ENCODE results near the gene UTRN.

UTRN gene

GRCh38 chr6:144264270-144265060 is 20.7 kb upstream of the UTRN start:
- DNase-seq (ENCODE audit: low read depth, low spot score), result peak; percentile 74
- H3K4me3 ChIP-seq (ENCODE audit: low read depth, low read length), result no peak overlapping the region; the same call in 1 of the 2 replicates
- TF ChIP-seq CTCF (IDR thresholded peaks at IDR 0.05; ENCODE audit: insufficient read depth, low read length, missing control alignments), result no peak
- CTCF ChIA-PET, result interaction anchor here (1.0 kb wide), 1 partner anchor 19 kb away, joined by 3 read pairs; no protein-coding TSS in a partner anchor
- POLR2A ChIA-PET, result interaction anchor here (0.5 to 2.9 kb wide), 3 partner anchors 21 to 131 kb away, joined by 3 to 9 read pairs (median 4); no protein-coding TSS in a partner anchor

- CTCF ChIA-PET, result interaction anchor here (1.0 kb wide), 1 partner anchor 18 kb away, joined by 3 read pairs; no protein-coding TSS in a partner anchor
- no peak for DNase-seq (ENCODE audit: low read depth, low spot score)
- H3K4me3 ChIP-seq (ENCODE audit: low read depth, low read length), result no peak overlapping the region
- TF ChIP-seq CTCF (IDR thresholded peaks at IDR 0.05; ENCODE audit: insufficient read depth, low read length, missing control alignments), result no peak
- POLR2A ChIA-PET, result interaction anchor here (2.9 kb wide), 1 partner anchor 22 kb away, joined by 9 read pairs; no protein-coding TSS in a partner anchor
These were observed 20.1 kb upstream of the UTRN start for GRCh38 chr6:144265061-144265357.

- no peak overlapping the region for H3K4me3 ChIP-seq (ENCODE audit: low read depth, low read length)
- ChIA-PET CTCF (interaction anchor here (0.8 to 1.4 kb wide), 2 partner anchors 22 to 42 kb away, joined by 3 to 4 read pairs; no protein-coding TSS in a partner anchor), POLR2A (interaction anchor here (1.4 to 2.9 kb wide), 2 partner anchors 16 to 22 kb away, joined by 4 to 9 read pairs; no protein-coding TSS in a partner anchor)
- no peak for DNase-seq (ENCODE audit: low read depth, low spot score)
- TF ChIP-seq CTCF (IDR thresholded peaks at IDR 0.05; ENCODE audit: insufficient read depth, low read length, missing control alignments), result no peak
These were observed 19.7 kb upstream of the UTRN start for GRCh38 chr6:144265390-144265789.

GRCh38 chr6:144266091-144266649 is 19.0 kb upstream of the UTRN start:
- H3K4me3 ChIP-seq (ENCODE audit: low read depth, low read length), result no peak overlapping the region
- CTCF ChIA-PET, result interaction anchor here (0.8 to 1.4 kb wide), 2 partner anchors 21 to 42 kb away, joined by 3 to 4 read pairs; no protein-coding TSS in a partner anchor
- no peak for TF ChIP-seq CTCF (IDR thresholded peaks at IDR 0.05; ENCODE audit: insufficient read depth, low read length, missing control alignments)
- no peak for DNase-seq (ENCODE audit: low read depth, low spot score)
- POLR2A ChIA-PET, result interaction anchor here (1.4 to 2.9 kb wide), 2 partner anchors 17 to 21 kb away, joined by 4 to 9 read pairs; no protein-coding TSS in a partner anchor

GRCh38 chr6:144268794-144269349 is 16.3 kb upstream of the UTRN start:
- ChIA-PET POLR2A (interaction anchor here (1.0 kb wide), 1 partner anchor 17 kb away, joined by 4 read pairs; no protein-coding TSS in a partner anchor), CTCF (interaction anchor here (0.7 to 0.8 kb wide), 4 partner anchors 9 to 51 kb away, joined by 3 to 4 read pairs (median 3); no protein-coding TSS in a partner anchor)
- no peak for DNase-seq (ENCODE audit: low read depth, low spot score)
- no peak for TF ChIP-seq CTCF (IDR thresholded peaks at IDR 0.05; ENCODE audit: insufficient read depth, low read length, missing control alignments)
- no peak overlapping the region for H3K4me3 ChIP-seq (ENCODE audit: low read depth, low read length)
